ENCODE results near the gene COBL.

Gene COBL

GRCh38 chr7:51315393-51316261 lies 982 bp downstream of the COBL start:
- peak overlapping the region; percentile 93 for H3K27ac ChIP-seq
- TF ChIP-seq CTCF (conservative IDR thresholded peaks at IDR 0.05), result no peak

GRCh38 chr7:51314726-51315125 lies 1.9 kb downstream of the COBL start:
- TF ChIP-seq CTCF (conservative IDR thresholded peaks at IDR 0.05), result no peak

GRCh38 chr7:51313738-51314425 lies 2.7 kb downstream of the COBL start:
- TF ChIP-seq CTCF (conservative IDR thresholded peaks at IDR 0.05), result no peak
- peak overlapping the region; percentile 93 for H3K27ac ChIP-seq

More at GRCh38 chr7:51314726-51315125, 1.9 kb downstream of the COBL start:
- peak overlapping the region; percentile 93 for H3K27ac ChIP-seq

GRCh38 chr7:51312951-51313737 lies 3.5 kb downstream of the COBL start:
- TF ChIP-seq CTCF (conservative IDR thresholded peaks at IDR 0.05), result no peak
- peak overlapping the region; percentile 93 for H3K27ac ChIP-seq

- TF ChIP-seq CTCF (conservative IDR thresholded peaks at IDR 0.05), result no peak
- H3K27ac ChIP-seq, result no peak overlapping the region
Measured at GRCh38 chr7:51311166-51311565, 5.4 kb downstream of the COBL start.

- no peak for TF ChIP-seq CTCF (conservative IDR thresholded peaks at IDR 0.05)
- H3K27ac ChIP-seq, result no peak overlapping the region
Measured at GRCh38 chr7:51310131-51310583, 6.5 kb downstream of the COBL start.

Measured in VCaP (cell line).